GM18526 (cell line): Measurements from ENCODE around the gene EXOC6.

Experiments used
- POLR2A ChIP-seq: IDR thresholded peaks from 3 replicates; pipeline ENCODE4 v1.6.1; 2011; ENCODE audit not compliant: insufficient read length; ENCODE audit errors: extremely low read depth

Gene EXOC6

GRCh38 chr10:92847202-92847864, 987 bp upstream of the EXOC6 start:
- TF ChIP-seq POLR2A: no peak

GRCh38 chr10:92848037-92848440, 281 bp upstream of the EXOC6 start:
- no peak for TF ChIP-seq POLR2A

DNA sequence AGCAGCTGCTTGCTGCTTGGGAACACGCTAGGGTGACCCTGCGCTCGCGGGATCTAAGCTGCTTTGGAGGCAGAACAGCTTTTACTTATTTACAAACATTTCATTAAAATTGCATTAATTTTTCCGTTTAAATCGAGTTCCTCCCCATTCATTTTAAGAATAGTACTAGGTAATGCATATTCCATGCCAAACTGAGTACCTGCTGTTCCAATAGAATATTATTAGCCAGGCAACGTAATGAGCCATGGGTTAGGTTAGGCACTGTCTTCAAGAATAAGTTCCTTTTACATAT, 860 bp downstream of the EXOC6 start:
- TF ChIP-seq POLR2A: no peak

- TF ChIP-seq POLR2A: no peak
These were observed 1.3 kb downstream of the EXOC6 start for GRCh38 chr10:92849576-92850090.

GRCh38 chr10:92850185-92850584, 1.9 kb downstream of the EXOC6 start:
- TF ChIP-seq POLR2A: no peak

DNA sequence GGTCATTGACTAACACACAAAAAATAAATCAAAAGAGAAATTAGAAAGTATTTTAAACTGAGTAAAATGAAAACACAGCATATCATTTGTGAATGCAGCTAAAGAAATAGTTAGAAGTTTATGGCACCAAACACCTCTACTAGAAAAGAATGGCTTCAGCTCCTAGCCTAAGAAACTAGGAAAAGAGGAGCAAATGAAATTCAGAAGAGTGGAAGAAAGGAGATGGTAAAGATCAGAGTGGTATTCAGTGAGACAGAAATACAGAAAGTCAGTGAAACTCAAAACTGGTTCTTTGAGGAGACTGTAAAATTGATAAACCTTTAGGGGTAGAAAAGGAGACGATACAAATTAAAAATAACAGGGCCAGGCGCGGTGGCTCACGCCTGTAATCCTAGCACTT, 2.7 kb downstream of the EXOC6 start:
- TF ChIP-seq POLR2A: no peak

- no peak for TF ChIP-seq POLR2A
These were observed 7.2 kb downstream of the EXOC6 start for GRCh38 chr10:92855560-92855959.

DNA sequence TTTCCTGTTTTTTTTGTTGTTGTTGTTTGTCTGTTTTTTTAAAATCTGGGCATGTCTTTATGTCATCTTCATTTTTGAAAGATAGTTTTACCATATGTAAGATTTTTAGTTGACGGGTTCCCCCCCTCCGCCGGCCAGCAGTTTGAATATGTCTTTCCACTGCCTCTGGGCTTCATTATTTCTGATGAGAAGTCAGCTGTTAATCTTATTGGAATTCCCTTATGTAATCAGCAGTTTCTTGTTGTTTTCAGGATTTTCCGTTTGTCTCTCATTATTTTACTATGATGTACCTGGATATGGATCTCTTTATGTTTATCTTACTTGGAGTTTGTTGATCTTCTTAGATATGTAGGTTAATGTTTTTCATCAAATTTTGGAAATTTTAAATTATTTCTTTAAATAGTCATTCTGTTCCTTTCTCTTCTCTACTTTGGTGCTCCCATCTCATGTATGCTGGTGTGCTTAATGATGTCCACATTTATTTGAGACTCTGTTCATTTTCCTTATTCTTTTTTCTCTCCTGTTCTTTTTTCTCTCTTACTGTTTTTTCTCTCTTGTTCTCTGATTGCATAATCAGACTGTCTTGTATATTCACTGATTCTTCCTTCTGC, 9.7 kb downstream of the EXOC6 start:
- no peak for TF ChIP-seq POLR2A

- TF ChIP-seq POLR2A: no peak
These were observed 18.9 kb downstream of the EXOC6 start for GRCh38 chr10:92867235-92867634.

GRCh38 chr10:92868036-92868435, 19.7 kb downstream of the EXOC6 start:
- no peak for TF ChIP-seq POLR2A

- no peak for TF ChIP-seq POLR2A
These were observed 20.2 kb downstream of the EXOC6 start for GRCh38 chr10:92868557-92868956.

DNA sequence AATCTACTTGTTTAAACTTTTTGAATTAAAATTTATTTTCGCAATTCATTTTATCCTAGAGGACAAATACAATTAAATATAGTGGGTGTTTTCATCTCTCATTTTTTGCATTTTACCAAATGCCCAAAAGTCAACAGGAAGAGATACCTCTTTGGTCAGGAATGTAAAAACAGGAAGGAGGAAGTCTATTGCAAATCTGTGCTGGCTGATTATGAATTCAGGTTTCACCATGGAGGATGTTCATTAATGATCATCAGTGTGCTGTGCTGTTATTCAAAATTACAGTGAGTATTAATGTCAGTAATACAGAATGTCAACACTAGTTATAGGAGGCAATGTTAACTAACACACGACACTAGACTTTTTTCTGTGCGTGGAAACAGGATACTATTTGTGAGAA, 24.7 kb downstream of the EXOC6 start:
- TF ChIP-seq POLR2A: no peak

GRCh38 chr10:92876509-92877036, 28.3 kb downstream of the EXOC6 start:
- TF ChIP-seq POLR2A: no peak

DNA sequence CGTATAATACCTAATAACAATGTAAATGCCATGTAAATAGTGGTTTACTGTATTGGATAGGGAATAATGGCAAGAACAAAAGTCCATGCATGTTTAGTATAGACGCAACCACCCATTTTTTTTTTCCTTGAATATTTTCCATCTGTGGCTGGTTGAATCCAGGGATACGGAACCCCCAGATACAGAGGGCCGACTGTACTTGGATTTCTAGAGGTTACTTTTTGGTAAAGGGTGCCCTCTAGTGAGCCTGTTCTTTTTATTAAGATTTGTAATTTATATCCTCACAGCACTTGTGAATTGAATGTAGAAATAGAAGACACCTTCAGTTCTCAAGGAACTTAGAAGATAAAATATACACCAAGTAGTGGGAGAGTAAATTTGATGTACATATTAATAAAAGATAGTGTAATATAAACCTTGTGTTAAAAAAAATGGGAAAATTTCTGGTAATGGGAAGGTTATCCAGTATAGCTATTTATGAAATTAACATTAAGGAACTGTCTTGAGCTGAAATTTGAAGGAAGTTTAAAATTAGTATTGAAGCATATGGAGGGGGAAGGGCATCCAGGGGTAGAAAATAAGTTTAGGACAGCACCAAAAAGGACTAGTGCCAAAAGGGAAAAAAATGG, 32.0 kb downstream of the EXOC6 start:
- TF ChIP-seq POLR2A: no peak

- TF ChIP-seq POLR2A: no peak
These were observed 32.6 kb downstream of the EXOC6 start for GRCh38 chr10:92880917-92881316.

DNA sequence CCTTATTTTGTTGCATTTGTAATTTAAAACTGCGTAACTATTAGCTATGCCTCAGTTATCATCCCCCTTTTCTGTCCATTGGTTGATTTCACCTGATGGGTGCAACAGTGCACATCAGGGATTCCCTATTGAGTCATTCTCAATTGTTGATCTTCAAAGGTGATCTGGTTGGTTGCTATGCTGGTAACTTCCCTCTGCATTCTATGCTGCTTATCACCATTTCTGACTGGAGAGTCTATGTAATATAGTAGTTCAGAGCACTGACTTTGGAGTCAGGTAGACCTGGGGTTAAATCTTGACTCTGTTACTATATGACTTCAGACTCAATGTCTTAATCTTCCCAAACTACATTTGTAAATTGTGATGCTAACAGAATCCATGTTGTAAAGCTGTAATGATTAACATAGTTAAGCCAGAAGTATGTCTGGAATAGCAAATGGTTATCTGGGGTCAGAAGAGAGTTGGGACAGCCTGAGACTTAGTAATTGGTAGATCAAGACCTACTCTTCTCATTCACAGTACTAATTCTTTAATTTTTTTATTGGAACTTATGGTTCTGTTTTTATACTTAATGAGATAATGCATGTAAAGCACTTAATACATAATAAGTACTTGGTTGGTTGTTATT, 38.1 kb downstream of the EXOC6 start:
- no peak for TF ChIP-seq POLR2A
